GM18499 (cell line): ENCODE data around the gene TSPAN7.

Source experiments
- ATAC-seq: cut with Tn5 transposase; IDR thresholded peaks from one replicate; pipeline ENCODE4 v1.9.1; 2021; ENCODE audit warnings: moderate number of reproducible peaks; ENCODE audit not compliant: insufficient read depth, unreplicated experiment

TSPAN7 gene

DNA sequence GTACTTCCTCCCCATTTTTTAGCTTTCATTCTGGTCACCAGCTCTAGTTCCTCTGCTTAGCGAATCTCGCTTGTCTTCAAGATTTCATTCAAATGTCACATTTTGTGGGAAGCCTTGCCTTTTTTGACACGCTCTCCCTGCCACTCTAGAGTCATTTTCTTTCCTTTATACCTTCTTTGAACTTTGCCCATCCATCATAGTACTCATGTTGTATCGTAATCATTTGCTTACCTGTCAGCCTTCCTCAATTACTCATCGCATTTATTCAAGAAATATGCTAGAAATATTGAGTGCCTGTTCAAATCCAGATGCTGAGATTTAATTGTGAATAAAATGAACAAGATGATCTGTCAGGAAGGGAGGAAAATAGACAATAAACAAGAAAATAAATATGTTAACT, 21.8 kb downstream of the TSPAN7 start:
- no peak for ATAC-seq

GRCh38 chrX:38594434-38594833, 33.1 kb downstream of the TSPAN7 start:
- ATAC-seq = no peak

GRCh38 chrX:38595801-38596200, 34.5 kb downstream of the TSPAN7 start:
- ATAC-seq = no peak

DNA sequence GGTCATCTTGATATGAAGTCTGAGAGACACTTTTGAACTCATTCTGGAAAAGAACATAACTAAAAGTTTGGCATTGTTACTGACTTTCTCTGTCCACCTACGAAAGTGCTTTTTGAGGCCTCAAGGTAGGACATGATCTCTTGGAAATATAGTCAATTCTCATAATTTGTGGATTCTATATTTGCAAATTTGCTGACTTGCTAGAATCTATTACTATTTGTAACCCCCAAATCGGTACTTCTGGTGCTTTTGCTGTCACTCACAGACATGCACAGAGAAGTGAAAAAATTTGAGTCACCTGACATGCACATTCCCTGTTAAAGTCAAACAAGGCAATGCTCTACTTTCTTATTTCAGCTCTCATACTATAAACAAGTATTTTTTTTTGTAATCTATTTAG, 35.6 kb downstream of the TSPAN7 start:
- ATAC-seq = no peak

GRCh38 chrX:38599796-38600755, 38.7 kb downstream of the TSPAN7 start:
- ATAC-seq = no peak

- no peak for ATAC-seq
Measured at GRCh38 chrX:38601866-38602265, 40.5 kb downstream of the TSPAN7 start.

DNA sequence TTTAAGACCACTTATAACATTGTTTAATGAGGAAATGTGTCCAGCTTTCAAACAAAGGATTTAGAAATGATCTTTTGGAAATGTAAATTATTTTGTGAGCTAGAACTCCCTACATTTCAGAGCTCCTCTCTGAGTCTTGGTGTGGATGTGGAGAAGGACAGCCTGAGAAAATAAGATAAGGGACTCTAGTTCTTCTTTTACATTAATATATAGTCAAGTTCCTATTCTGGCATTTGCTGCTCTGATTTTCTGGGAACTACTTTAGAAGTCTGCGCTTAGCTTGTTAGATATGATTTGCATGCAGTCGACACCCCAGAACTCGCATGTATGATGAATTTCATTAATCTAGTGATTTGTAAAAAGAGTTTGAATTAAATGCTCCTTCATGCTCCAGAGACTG, 45.5 kb downstream of the TSPAN7 start:
- no peak for ATAC-seq

DNA sequence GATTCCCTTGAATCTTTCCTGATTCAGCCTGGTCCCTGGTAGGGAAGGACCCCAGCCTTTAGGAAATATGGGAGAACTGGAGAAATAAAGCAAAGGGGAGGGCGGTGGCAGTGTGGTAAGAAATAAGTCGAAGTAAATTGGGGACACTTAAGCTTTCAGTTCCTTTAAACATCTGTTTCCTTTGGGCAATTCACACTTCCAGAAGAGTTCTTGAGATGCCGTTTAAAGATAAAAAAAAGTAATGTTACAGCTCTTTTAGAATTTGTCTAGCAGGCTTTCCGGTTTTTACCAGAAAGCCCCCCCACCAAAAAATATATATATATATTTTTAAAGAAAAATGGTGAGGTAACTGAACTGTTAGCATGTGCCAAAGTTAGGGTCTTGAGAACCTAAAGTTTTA, 46.6 kb downstream of the TSPAN7 start:
- ATAC-seq = no peak

DNA sequence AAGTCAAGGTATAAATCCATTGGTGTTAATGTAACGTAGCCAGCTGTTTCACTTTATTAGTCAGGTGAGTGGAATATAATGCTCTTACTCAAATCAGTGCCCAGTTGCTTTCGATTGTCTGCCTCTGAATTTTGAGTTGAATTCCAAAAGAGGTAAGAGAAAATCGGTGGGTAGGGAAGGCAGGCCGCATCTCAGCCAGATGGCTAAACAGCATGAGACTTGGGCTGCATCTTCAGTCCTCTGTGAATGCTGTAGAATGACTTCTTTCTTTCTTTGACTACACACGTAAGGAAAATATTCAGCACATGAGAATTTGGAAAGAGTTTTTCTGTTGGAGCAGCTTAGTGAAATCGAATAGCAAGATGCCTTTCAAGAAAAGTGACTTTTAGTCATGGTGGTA, 49.5 kb downstream of the TSPAN7 start:
- no peak for ATAC-seq

DNA sequence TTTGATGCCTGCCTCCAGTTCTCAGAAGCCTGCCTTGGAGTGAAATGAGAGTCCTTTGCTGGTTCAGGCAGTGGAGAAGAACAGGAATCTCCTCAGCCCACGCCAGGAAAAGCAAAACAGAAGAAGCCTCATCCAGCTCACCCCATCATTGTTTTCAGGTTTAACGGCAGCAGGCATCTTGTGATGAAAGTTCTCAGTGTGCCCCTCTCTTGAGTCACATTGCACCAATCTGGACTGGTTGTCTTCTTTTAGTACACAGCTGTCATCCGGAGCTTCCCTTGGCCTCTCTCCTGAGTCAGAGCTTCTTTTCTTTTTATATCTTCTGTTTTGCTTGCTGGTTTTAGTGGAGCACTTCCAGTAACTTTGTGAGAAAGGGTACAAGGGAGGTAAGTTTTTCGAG, 50.9 kb downstream of the TSPAN7 start:
- ATAC-seq = no peak

GRCh38 chrX:38614485-38614884, 53.1 kb downstream of the TSPAN7 start:
- no peak for ATAC-seq

DNA sequence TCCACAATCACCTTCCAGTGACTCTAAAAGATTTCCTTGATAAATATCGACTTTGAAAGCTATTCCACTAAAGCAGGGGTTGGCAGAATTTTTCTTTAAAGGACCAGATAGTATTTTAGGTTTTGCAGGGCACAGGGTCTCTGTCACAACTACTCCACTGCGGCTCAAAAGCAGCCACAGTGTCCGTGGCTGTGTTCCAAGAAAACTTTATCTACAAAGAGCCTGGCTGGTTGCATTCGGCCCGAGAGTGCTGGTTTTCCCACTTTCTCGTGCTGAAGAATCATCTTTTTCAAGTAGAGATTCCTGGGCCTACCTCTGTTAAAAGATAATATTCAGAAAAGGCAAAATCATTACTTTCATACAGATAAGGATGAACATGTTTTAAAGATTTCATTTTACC, 55.6 kb downstream of the TSPAN7 start:
- no peak for ATAC-seq

DNA sequence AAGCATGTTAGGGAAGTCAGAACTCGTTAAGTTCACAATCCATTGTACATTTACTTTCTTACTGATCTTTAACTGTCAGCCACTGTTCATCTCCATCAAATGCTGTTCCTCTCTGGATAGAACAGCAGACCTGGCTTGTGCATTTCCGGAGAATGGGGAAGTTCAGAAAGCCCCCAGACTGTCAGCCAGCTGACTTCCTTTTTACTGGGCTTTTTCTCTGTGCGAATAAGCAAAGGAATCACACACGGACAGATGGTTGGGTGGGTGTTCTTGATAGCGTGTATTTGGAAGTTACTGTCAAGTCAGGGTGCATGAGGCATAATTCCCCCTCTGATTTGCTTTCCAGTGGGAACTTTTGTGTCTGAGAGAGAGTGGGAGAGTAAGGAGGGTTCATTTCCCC, 56.8 kb downstream of the TSPAN7 start:
- ATAC-seq = no peak

GRCh38 chrX:38620623-38621022, 59.3 kb downstream of the TSPAN7 start:
- no peak for ATAC-seq

DNA sequence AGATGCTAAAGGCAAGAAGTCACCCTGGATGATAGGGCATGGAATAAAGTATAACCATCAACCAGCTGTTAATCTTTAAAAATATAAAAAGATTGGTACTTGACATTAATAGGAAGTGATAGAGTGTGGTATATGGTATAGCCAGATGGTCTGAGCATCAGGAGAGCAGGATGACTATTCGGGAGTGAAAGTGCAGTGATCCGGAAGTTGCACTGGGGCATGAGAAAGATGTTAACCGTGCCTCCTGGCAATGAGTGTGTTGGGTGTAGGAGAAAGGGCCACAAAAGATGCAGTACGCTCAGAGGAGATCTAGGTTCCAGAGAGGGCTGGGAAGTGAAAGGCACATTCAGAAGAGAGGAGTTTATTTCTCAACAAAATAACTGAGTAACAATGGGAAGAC, 65.0 kb downstream of the TSPAN7 start:
- no peak for ATAC-seq

DNA sequence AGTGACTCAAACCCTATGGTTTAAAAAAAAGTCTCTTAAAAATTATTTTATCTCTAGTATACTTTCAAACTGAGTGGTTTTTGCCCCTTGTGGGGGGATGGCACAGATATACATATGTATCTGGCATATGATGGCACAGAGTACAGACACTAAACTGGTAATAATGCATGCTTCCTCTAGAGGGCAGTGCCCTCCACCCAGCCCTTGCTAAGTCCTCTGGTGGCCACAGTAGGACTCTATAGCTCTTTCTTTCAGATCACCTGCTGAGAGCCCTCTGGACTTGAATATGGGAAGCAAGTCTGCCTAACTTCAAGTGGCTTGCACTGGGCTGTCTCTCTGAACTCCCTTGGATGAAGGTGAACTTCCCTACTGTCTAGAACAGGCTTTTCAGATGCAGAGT, 66.3 kb downstream of the TSPAN7 start:
- no peak for ATAC-seq

DNA sequence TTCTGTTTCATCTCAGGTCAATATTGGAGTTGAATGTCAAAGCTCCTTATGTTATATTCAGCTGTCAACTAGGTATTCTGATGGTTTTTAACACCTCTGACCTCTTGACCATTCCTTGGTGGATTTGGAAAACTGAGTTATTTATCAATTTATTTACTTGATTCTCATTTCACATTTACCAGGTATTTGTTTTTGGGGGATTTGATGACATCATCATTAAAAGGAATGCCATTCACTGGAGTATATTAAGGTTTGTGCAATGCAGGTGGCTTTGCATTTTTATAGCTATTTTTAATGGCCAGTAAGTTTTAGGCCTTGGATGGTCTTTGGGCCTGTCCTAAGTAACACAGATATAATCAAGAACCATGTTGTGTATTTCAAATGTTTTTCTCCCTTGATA, 67.2 kb downstream of the TSPAN7 start:
- ATAC-seq = no peak

DNA sequence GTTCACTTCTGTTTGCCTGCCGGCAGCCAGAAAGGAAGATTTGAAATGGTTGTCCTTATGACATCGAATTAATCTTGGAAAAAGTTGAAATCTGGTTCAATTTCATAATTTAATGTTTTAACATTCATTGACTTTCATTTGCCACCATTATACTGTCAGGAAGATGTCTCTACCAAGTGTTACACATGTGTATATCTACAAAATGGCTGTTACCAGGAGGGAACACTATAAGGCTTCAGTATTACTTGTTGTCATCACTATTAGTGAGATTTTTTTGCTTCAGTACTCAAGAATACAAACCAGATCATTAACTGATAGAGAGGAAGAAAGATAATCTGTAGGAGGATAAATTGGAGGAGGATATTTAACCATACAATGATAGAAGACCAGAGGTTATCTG, 71.2 kb downstream of the TSPAN7 start:
- ATAC-seq = no peak

DNA sequence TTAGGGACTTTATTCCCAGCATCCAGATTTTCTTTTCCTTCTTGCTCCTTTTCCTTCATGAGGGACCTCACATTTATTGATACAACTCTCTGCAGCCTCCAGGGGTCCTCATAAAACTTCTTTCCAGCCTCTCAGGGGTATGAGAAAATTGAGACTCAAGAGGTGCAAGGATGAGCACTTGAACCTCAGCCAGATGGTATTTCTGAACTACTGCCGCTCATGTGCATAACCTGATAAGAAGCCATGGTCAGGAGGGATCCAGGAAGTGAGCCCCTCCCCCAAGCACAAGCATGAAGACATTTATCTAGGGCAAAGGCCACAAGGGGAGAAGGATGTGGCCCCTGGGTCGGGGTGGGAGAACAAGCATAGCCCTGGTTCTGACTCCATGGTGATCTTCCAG, 73.3 kb downstream of the TSPAN7 start:
- ATAC-seq = no peak

DNA sequence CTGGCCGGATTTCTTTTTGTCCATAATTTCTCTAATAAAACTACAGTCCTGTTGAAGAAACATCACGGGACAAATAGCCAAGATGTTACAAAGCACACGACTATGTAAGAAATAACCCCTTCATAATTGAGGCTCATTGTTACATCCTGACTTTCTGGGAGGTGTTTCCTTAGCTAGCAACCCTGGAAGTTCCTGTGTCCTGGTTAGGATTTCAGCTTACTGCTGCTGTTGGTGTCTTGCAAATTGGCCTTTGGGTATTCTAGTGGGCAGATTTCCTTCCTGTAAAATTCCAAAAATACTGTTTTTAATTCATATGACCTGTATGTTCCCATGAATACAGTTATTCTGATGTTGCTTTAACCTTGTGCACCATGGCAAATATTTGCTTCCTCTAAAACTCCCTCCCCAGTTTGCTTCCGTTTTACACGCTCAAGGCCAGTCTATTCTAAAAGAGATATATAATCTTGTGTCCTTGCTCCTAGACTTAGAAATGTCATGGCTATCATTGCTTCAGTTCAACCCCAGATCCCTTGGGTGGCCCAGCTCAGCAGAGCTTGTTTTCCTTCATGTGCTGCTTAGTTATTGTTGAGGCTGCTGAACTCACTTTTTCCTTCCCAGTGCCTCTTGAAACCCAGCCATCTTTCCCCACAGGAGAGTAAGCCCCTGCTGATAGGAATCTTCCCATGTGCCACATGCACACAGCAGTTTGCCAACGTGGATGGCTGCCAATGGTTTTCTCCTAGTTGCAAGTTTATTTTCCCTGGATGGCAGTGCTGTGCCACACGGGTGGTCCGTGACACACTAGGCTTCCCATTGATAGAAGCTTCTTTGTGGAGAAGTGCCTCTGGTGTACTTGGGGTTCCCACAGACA, 75.8 kb downstream of the TSPAN7 start:
- no peak for ATAC-seq

GRCh38 chrX:38638952-38639529, 77.7 kb downstream of the TSPAN7 start:
- ATAC-seq = no peak
